ENCODE data around the gene UROC1. TPM values are rescaled to one million over a fixed set of nuclear protein-coding genes. Genes with fewer than 3 reads are reported as not detected.

Gene UROC1
- total RNA-seq, 1 experiment from 2014 or later: not detected

GRCh38 chr3:126501054-126501453 is 16.5 kb downstream of the UROC1 start:
- H3K27ac ChIP-seq (ENCODE audit: low read depth, low read length): no peak overlapping the region
- TF ChIP-seq RAD21 (IDR thresholded peaks at IDR 0.05; ENCODE audit: low read depth) (no peak), POLR2A (IDR thresholded peaks at IDR 0.05; ENCODE audit: borderline replicate concordance, extremely low read depth, insufficient read depth, insufficient read length) (no peak)
- TF ChIP-seq, protein P1, sequence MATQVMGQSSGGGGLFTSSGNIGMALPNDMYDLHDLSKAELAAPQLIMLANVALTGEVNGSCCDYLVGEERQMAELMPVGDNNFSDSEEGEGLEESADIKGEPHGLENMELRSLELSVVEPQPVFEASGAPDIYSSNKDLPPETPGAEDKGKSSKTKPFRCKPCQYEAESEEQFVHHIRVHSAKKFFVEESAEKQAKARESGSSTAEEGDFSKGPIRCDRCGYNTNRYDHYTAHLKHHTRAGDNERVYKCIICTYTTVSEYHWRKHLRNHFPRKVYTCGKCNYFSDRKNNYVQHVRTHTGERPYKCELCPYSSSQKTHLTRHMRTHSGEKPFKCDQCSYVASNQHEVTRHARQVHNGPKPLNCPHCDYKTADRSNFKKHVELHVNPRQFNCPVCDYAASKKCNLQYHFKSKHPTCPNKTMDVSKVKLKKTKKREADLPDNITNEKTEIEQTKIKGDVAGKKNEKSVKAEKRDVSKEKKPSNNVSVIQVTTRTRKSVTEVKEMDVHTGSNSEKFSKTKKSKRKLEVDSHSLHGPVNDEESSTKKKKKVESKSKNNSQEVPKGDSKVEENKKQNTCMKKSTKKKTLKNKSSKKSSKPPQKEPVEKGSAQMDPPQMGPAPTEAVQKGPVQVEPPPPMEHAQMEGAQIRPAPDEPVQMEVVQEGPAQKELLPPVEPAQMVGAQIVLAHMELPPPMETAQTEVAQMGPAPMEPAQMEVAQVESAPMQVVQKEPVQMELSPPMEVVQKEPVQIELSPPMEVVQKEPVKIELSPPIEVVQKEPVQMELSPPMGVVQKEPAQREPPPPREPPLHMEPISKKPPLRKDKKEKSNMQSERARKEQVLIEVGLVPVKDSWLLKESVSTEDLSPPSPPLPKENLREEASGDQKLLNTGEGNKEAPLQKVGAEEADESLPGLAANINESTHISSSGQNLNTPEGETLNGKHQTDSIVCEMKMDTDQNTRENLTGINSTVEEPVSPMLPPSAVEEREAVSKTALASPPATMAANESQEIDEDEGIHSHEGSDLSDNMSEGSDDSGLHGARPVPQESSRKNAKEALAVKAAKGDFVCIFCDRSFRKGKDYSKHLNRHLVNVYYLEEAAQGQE (IDR thresholded peaks at IDR 0.05; ENCODE audit: low read depth): no peak
- ATAC-seq (no peak), DNase-seq (ENCODE audit: low read depth, low spot score) (no peak)
- POLR2A ChIA-PET: no interaction called here
- no peaks in the 10 kb centered on the region for H3K4me1 ChIP-seq (ENCODE audit: control insufficient read depth in 1 of 2, insufficient read depth in 2 of 2, low read length in 2 of 2)
- H3K4me2 ChIP-seq (ENCODE audit: low read length): no peak overlapping the region
- H2AFZ ChIP-seq (ENCODE audit: low read depth, low read length, poor library complexity, severe bottlenecking): no peak overlapping the region
- H3K9ac ChIP-seq (ENCODE audit: low read length): no peak overlapping the region
- no peaks in the 10 kb centered on the region for H3K9me2 ChIP-seq (ENCODE audit: insufficient read depth)
- BruUV-seq (replicated peaks): no TSS peak
- H3K36me3 ChIP-seq (ENCODE audit: control insufficient read depth in 1 of 2, insufficient read depth in 2 of 2, low read length in 2 of 2): no peaks in the 10 kb centered on the region
- H3K27me3 ChIP-seq (ENCODE audit: insufficient read depth, low read length): peaks cover 7% of the 10 kb centered on the region; the same call in 1 of the 2 replicates
- H4K20me1 ChIP-seq (ENCODE audit: insufficient read depth): no peaks in the 10 kb centered on the region
- intact Hi-C loops (cut with micrococcal nuclease): no loop called here
- RAD21 ChIA-PET (ENCODE audit: low non-redundant PET in 1 of 2, low total read pairs in 2 of 2, uncharacterized antibody in 2 of 2, unreplicated experiment in 2 of 2): no interaction called here
- H3K9me3 ChIP-seq (ENCODE audit: control insufficient read depth in 1 of 2, insufficient read depth in 1 of 2, low read depth in 1 of 2, low read length in 2 of 2): no peaks in the 10 kb centered on the region
- CTCF ChIA-PET: no interaction called here
- no peaks in the 10 kb centered on the region for H3K79me2 ChIP-seq (ENCODE audit: insufficient read depth, low read length)
- no peak overlapping the region for H3K4me3 ChIP-seq (replicated peaks in 1 of 2; ENCODE audit: low read depth in 1 of 2, low read length in 2 of 2)

DNA sequence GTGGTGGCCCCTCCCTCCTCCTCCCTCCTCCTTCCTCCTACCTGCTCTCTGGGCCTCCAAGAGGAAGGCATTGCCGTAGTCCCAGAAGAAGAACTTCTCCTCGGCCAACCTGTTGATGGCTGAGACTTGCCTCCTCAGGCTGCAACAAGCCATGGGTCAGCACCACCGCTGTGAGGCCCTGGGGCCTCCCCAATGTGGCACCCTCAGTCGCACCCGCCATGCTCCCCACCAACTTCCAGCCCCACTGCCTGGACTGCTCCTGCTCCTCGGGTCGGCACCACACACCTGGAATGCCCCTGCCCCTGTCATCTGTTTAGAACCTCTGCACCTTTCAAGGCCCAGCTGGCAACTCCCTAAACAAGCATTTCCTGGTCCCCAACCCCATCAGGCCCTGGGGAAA is 17.6 kb downstream of the UROC1 start:
- POLR2A ChIA-PET: no interaction called here
- Histone ChIP-seq H3K9me3 (ENCODE audit: control insufficient read depth in 1 of 2, insufficient read depth in 1 of 2, low read depth in 1 of 2, low read length in 2 of 2) (no peaks in the 10 kb centered on the region), H4K20me1 (ENCODE audit: insufficient read depth) (no peaks in the 10 kb centered on the region), H3K27me3 (ENCODE audit: insufficient read depth, low read length) (peaks cover 7% of the 10 kb centered on the region; the same call in 1 of the 2 replicates), H3K4me3 (replicated peaks in 1 of 2; ENCODE audit: low read depth in 1 of 2, low read length in 2 of 2) (no peak overlapping the region), H3K9ac (ENCODE audit: low read length) (no peak overlapping the region), H3K27ac (ENCODE audit: low read depth, low read length) (no peak overlapping the region), H3K4me1 (ENCODE audit: control insufficient read depth in 1 of 2, insufficient read depth in 2 of 2, low read length in 2 of 2) (no peaks in the 10 kb centered on the region), H2AFZ (ENCODE audit: low read depth, low read length, poor library complexity, severe bottlenecking) (no peak overlapping the region), H3K9me2 (ENCODE audit: insufficient read depth) (no peaks in the 10 kb centered on the region), H3K36me3 (ENCODE audit: control insufficient read depth in 1 of 2, insufficient read depth in 2 of 2, low read length in 2 of 2) (no peaks in the 10 kb centered on the region), H3K4me2 (ENCODE audit: low read length) (no peak overlapping the region), H3K79me2 (ENCODE audit: insufficient read depth, low read length) (no peaks in the 10 kb centered on the region)
- CTCF ChIA-PET: no interaction called here
- no TSS peak for BruUV-seq (replicated peaks)
- no peak for TF ChIP-seq CBX3 (IDR thresholded peaks at IDR 0.05; ENCODE audit: low read depth)
- no peak for TF ChIP-seq POLR2AphosphoS5 (IDR thresholded peaks at IDR 0.05; ENCODE audit: low read depth, low read length)
- no peak for TF ChIP-seq JUND (IDR thresholded peaks at IDR 0.05)
- TF ChIP-seq, protein P1 (IDR thresholded peaks at IDR 0.05; ENCODE audit: low read depth): no peak
- TF ChIP-seq CTCF (IDR thresholded peaks at IDR 0.05 in 2 of 3, conservative IDR thresholded peaks at IDR 0.05 in 1 of 3; ENCODE audit: borderline replicate concordance in 1 of 3, insufficient read depth in 1 of 3, low read depth in 2 of 3, low read length in 2 of 3): no peak
- TF ChIP-seq FOSL1 (IDR thresholded peaks at IDR 0.05; ENCODE audit: low read depth): no peak
- TF ChIP-seq EZH2 (IDR thresholded peaks at IDR 0.05): no peak
- no peak for TF ChIP-seq CEBPB (IDR thresholded peaks at IDR 0.05; ENCODE audit: low read depth)
- TF ChIP-seq POLR2A (IDR thresholded peaks at IDR 0.05; ENCODE audit: borderline replicate concordance, extremely low read depth, insufficient read depth, insufficient read length): no peak
- ATAC-seq (0 out of 2 replicates have a peak, but pooled peaks have one; percentile 34), DNase-seq (ENCODE audit: low read depth, low spot score) (no peak)
- RAD21 ChIA-PET (ENCODE audit: low non-redundant PET in 1 of 2, low total read pairs in 2 of 2, uncharacterized antibody in 2 of 2, unreplicated experiment in 2 of 2): no interaction called here
- intact Hi-C loops (cut with micrococcal nuclease): no loop called here

Data from HCT116 (cell line).